Cardiac fibroblast (primary cell): ENCODE results near the gene GPR37.

ENCODE experiments used
- DNase-seq, 2 donors: peaks; one replicate each; pipeline versions ENCODE4 v3.0.0 to v3.0.0-alpha.2; 2010; ENCODE audit warnings: low read depth in 2 of 2
- H3K4me3 ChIP-seq, 2 donors: replicated peaks in 1 of 2; 1 replicate in 1 of 2; 2 replicates in 1 of 2; pipeline ENCODE4 v1.5.1; 2011; ENCODE audit warnings: low read depth in 2 of 2, low read length in 2 of 2, mild to moderate bottlenecking in 2 of 2, moderate library complexity in 1 of 2
- CTCF ChIP-seq: IDR thresholded peaks from one replicate; pipeline ENCODE4 v1.5.1; 2011; ENCODE audit warnings: low read depth, mild to moderate bottlenecking, low read length, inconsistent platforms

GPR37 gene

GRCh38 chr7:124765401-124766352 is at the start of gene GPR37:
TSS of gene GPR37 (minus strand) at chr7:124765792. CDS start at chr7:124764976, 816 bp downstream.
- no peak for TF ChIP-seq CTCF
- DNase-seq, result peak; percentile 21 to 34
- peak within 1 kb of the TSS; percentile 49 to 51 for H3K4me3 ChIP-seq

- DNase-seq, result no peak
- TF ChIP-seq CTCF, result no peak
- no peak overlapping the region for H3K4me3 ChIP-seq
Observed at GRCh38 chr7:124813994-124814798, 48.6 kb upstream of the GPR37 start.

- no peak for TF ChIP-seq CTCF
- no peak overlapping the region for H3K4me3 ChIP-seq
- no peak for DNase-seq
Observed at GRCh38 chr7:124812764-124813163, 47.2 kb upstream of the GPR37 start.

- DNase-seq, result no peak
- no peak overlapping the region for H3K4me3 ChIP-seq
- TF ChIP-seq CTCF, result no peak
Observed at GRCh38 chr7:124811341-124811740, 45.7 kb upstream of the GPR37 start.

GRCh38 chr7:124810605-124811004 is 45.0 kb upstream of the GPR37 start:
- TF ChIP-seq CTCF, result no peak
- no peak overlapping the region for H3K4me3 ChIP-seq
- no peak for DNase-seq

- no peak for TF ChIP-seq CTCF
- no peak for DNase-seq
Observed at GRCh38 chr7:124808206-124808605, 42.6 kb upstream of the GPR37 start.

More at GRCh38 chr7:124808206-124808605, 42.6 kb upstream of the GPR37 start:
- no peak overlapping the region for H3K4me3 ChIP-seq
